ENCODE data around the gene PATL1.
"Not testable (repeated sequence)": the region's sequence is repeated elsewhere in the genome, so short reads cannot be mapped to it uniquely, and the experiment has no call there.

DNA sequence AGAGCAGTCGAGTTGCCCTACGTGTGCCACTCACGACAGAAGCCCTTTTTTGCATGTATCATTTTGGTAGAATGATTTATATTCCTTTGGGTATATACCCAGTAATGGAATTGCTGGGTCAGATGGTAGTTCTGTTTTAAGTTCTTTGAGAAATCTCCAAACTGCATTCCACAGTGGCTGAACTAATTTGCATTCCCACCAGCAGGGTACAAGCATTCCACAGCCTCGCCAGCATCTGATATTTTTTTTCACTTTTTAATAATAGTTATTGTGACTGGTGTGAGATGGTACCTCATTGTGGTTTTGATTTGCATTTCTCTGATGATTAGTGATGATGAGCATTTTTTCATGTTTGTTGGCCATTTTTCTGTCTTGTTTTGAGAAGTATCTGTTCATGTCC lies 41.9 kb downstream of the PATL1 start:
- TF ChIP-seq, protein P1, sequence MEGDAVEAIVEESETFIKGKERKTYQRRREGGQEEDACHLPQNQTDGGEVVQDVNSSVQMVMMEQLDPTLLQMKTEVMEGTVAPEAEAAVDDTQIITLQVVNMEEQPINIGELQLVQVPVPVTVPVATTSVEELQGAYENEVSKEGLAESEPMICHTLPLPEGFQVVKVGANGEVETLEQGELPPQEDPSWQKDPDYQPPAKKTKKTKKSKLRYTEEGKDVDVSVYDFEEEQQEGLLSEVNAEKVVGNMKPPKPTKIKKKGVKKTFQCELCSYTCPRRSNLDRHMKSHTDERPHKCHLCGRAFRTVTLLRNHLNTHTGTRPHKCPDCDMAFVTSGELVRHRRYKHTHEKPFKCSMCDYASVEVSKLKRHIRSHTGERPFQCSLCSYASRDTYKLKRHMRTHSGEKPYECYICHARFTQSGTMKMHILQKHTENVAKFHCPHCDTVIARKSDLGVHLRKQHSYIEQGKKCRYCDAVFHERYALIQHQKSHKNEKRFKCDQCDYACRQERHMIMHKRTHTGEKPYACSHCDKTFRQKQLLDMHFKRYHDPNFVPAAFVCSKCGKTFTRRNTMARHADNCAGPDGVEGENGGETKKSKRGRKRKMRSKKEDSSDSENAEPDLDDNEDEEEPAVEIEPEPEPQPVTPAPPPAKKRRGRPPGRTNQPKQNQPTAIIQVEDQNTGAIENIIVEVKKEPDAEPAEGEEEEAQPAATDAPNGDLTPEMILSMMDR (IDR thresholded peaks at IDR 0.05; ENCODE audit: low read depth, low read length), result not testable (repeated sequence)
- TF ChIP-seq POLR2A (IDR thresholded peaks at IDR 0.05; ENCODE audit: extremely low read depth, insufficient read length); MYC (IDR thresholded peaks at IDR 0.05; ENCODE audit: low read depth, low read length): not testable (repeated sequence)
- TF ChIP-seq, protein P2, sequence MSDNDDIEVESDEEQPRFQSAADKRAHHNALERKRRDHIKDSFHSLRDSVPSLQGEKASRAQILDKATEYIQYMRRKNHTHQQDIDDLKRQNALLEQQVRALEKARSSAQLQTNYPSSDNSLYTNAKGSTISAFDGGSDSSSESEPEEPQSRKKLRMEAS (IDR thresholded peaks at IDR 0.05; ENCODE audit: low read depth, low read length), result not testable (repeated sequence)
